Common myeloid progenitor, CD34-positive (primary cell): ENCODE data around the gene ITIH1.

Source experiments
- CTCF ChIA-PET: fragments of 350-600 bp; sonication (Branson Sonifier 250); formaldehyde crosslinking; loops from one replicate; lab custom pipeline; 2021; ENCODE audit warnings: antibody characterized with exemption; lab: Charles Lee
- POLR2A ChIA-PET: fragments of 350-600 bp; sonication (Branson Sonifier 250); formaldehyde crosslinking; loops from one replicate; lab custom pipeline; 2021; ENCODE audit warnings: antibody characterized with exemption; lab: Charles Lee
- DNase-seq, 3 donors: peaks; one replicate each; pipeline versions ENCODE4 v3.0.0 to v3.0.0-alpha.2; 2013
- H3K27ac ChIP-seq, 2 experiments: 1 replicate in 1 of 2; 2 replicates in 1 of 2; pipeline ENCODE4 v1.7.0; 2013; ENCODE audit warnings: inconsistent platforms in 2 of 2, low read length in 2 of 2, mild to moderate bottlenecking in 2 of 2, low read depth in 1 of 2, moderate library complexity in 1 of 2; ENCODE audit not compliant: severe bottlenecking in 2 of 2, insufficient read depth in 1 of 2, poor library complexity in 1 of 2
- H3K27me3 ChIP-seq, 5 experiments: replicated peaks in 2 of 5; 1 replicate in 3 of 5; 2 replicates in 2 of 5; pipeline versions ENCODE4 v1.6.1 to v1.7.0; 2013; ENCODE audit warnings: low read length in 4 of 5, mild to moderate bottlenecking in 2 of 5, moderate library complexity in 2 of 5, inconsistent platforms in 1 of 5; ENCODE audit not compliant: insufficient read depth in 5 of 5, control insufficient read depth in 4 of 5
- H3K36me3 ChIP-seq, 4 experiments: 1 replicate in 2 of 4; 2 replicates in 2 of 4; pipeline versions ENCODE4 v1.6.1 to v1.7.0; 2013; ENCODE audit warnings: low read length in 3 of 4, control low read depth in 1 of 4, mild to moderate bottlenecking in 1 of 4; ENCODE audit not compliant: control insufficient read depth in 4 of 4, insufficient read depth in 4 of 4
- H3K4me1 ChIP-seq, 4 experiments: 1 replicate in 3 of 4; 2 replicates in 1 of 4; pipeline versions ENCODE4 v1.6.1 to v1.7.1; 2013; ENCODE audit warnings: low read length in 3 of 4, mild to moderate bottlenecking in 3 of 4, control low read depth in 1 of 4, inconsistent platforms in 1 of 4, moderate library complexity in 1 of 4; ENCODE audit not compliant: control insufficient read depth in 4 of 4, insufficient read depth in 4 of 4; ENCODE audit errors: control extremely low read depth in 1 of 4
- H3K4me3 ChIP-seq, 7 experiments: 1 replicate in 4 of 7; 2 replicates in 3 of 7; pipeline versions ENCODE4 v1.5.1 to v1.7.0; 2013; ENCODE audit warnings: mild to moderate bottlenecking in 7 of 7, low read length in 6 of 7, moderate library complexity in 6 of 7, inconsistent platforms in 2 of 7, low read depth in 2 of 7, control low read depth in 1 of 7; ENCODE audit not compliant: insufficient read depth in 4 of 7, control insufficient read depth in 1 of 7; ENCODE audit errors: extremely low read depth in 1 of 7
- H3K9me3 ChIP-seq, 5 experiments: 1 replicate in 4 of 5; 2 replicates in 1 of 5; pipeline versions ENCODE4 v1.6.1 to v1.7.1; 2013; ENCODE audit warnings: low read length in 4 of 5, mild to moderate bottlenecking in 2 of 5, inconsistent platforms in 1 of 5, low read depth in 1 of 5, moderate library complexity in 1 of 5; ENCODE audit not compliant: control insufficient read depth in 4 of 5, insufficient read depth in 2 of 5; ENCODE audit errors: control extremely low read depth in 1 of 5
- WGBS: methylation state at CpG from one replicate; pipeline ENCODE4 v1.1.5; 2013; ENCODE audit not compliant: insufficient coverage; 5-methylcytosine and 5-hydroxymethylcytosine counted together

The ITIH1 gene

GRCh38 chr3:52831500-52832301, 54.3 kb downstream of the ITIH1 start:
- H3K36me3 ChIP-seq: peaks cover 0 to 16% (median 6%) of the 10 kb centered on the region in 4 experiments
- no peaks in the 10 kb centered on the region for H3K9me3 ChIP-seq
- peaks cover 0 to 3% (median 0%) of the 10 kb centered on the region in 4 experiments for H3K4me1 ChIP-seq
- H3K27ac ChIP-seq: no peak overlapping the region
- 80% methylated on average over 21 of the region's 21 CpGs for WGBS
- H3K27me3 ChIP-seq: no peaks in the 10 kb centered on the region
- POLR2A ChIA-PET: no interaction called here
- DNase-seq: peak in 2 of 3 donors; percentile 10 to 34
- H3K4me3 ChIP-seq: no peak overlapping the region
- CTCF ChIA-PET: no interaction called here

GRCh38 chr3:52833202-52833601, 55.8 kb downstream of the ITIH1 start:
- Histone ChIP-seq H3K9me3 (no peaks in the 10 kb centered on the region), H3K27ac (no peak overlapping the region), H3K4me1 (peaks cover 0 to 3% (median 0%) of the 10 kb centered on the region in 4 experiments), H3K27me3 (no peaks in the 10 kb centered on the region), H3K36me3 (peaks cover 2 to 22% (median 9%) of the 10 kb centered on the region in 4 experiments), H3K4me3 (no peak overlapping the region)
- no peak for DNase-seq
- over 99% methylated on average over 14 of the region's 14 CpGs for WGBS
- POLR2A ChIA-PET: no interaction called here
- CTCF ChIA-PET: no interaction called here

GRCh38 chr3:52834871-52835501, 57.6 kb downstream of the ITIH1 start, which contains the start of gene MUSTN1:
TSS of gene MUSTN1 (minus strand) at chr3:52835019. CDS start at chr3:52834948, 71 bp downstream.
- no peaks in the 10 kb centered on the region for H3K9me3 ChIP-seq
- WGBS: 100% methylated on average over 4 of the region's 11 CpGs
- ChIA-PET CTCF (no interaction called here), POLR2A (no interaction called here)
- no peak within 1 kb of the TSS for H3K27ac ChIP-seq
- no peaks in the 10 kb centered on the region for H3K27me3 ChIP-seq
- H3K4me1 ChIP-seq: peaks cover 0 to 3% (median 0%) of the 10 kb centered on the region in 4 experiments
- no peak within 1 kb of the TSS for H3K4me3 ChIP-seq
- no peak for DNase-seq
- peaks cover 2 to 28% (median 14%) of the 10 kb centered on the region in 4 experiments for H3K36me3 ChIP-seq

- Histone ChIP-seq H3K4me1 (peaks cover 0 to 3% (median 0%) of the 10 kb centered on the region in 4 experiments), H3K36me3 (peaks cover 2 to 35% (median 17%) of the 10 kb centered on the region in 4 experiments), H3K27me3 (no peaks in the 10 kb centered on the region), H3K4me3 (no peak overlapping the region), H3K9me3 (no peaks in the 10 kb centered on the region), H3K27ac (no peak overlapping the region)
- POLR2A ChIA-PET: no interaction called here
- 94% methylated on average over 4 of the region's 8 CpGs for WGBS
- DNase-seq: no peak
- CTCF ChIA-PET: interaction anchor here (1.2 kb wide), 1 partner anchor 11 kb away, joined by 3 read pairs; no protein-coding TSS in a partner anchor
These were observed 58.5 kb downstream of the ITIH1 start for GRCh38 chr3:52835766-52836470.

- CTCF ChIA-PET: interaction anchor here (0.8 to 1.2 kb wide), 4 partner anchors 10 to 17 kb away, joined by 3 read pairs; no protein-coding TSS in a partner anchor
- peaks cover 2 to 40% (median 20%) of the 10 kb centered on the region in 4 experiments for H3K36me3 ChIP-seq
- H3K27me3 ChIP-seq: no peaks in the 10 kb centered on the region
- POLR2A ChIA-PET: no interaction called here
- no peak overlapping the region for H3K27ac ChIP-seq
- peaks cover 0 to under 1% (median 0%) of the 10 kb centered on the region in 4 experiments for H3K4me1 ChIP-seq
- DNase-seq: no peak
- WGBS: 95% methylated on average over 4 of the region's 5 CpGs
- H3K4me3 ChIP-seq: no peak overlapping the region
- no peaks in the 10 kb centered on the region for H3K9me3 ChIP-seq
These were observed 59.1 kb downstream of the ITIH1 start for GRCh38 chr3:52836471-52836845.

- Histone ChIP-seq H3K36me3 (peaks cover 5 to 44% (median 21%) of the 10 kb centered on the region in 4 experiments), H3K27me3 (no peaks in the 10 kb centered on the region), H3K4me3 (no peak overlapping the region), H3K9me3 (no peaks in the 10 kb centered on the region), H3K4me1 (no peaks in the 10 kb centered on the region), H3K27ac (no peak overlapping the region)
- no peak for DNase-seq
- 100% methylated on average over 4 of the region's 4 CpGs for WGBS
- CTCF ChIA-PET: interaction anchor here (0.8 to 1.2 kb wide), 4 partner anchors 9 to 18 kb away, joined by 3 read pairs; no protein-coding TSS in a partner anchor
- POLR2A ChIA-PET: no interaction called here
These were observed 59.6 kb downstream of the ITIH1 start for GRCh38 chr3:52836986-52837385.
